ENCODE measurements around the gene RYR3.
A peak's percentile ranks its signal among the peaks of the same experiment; 100 is the strongest.

RYR3 gene

DNA sequence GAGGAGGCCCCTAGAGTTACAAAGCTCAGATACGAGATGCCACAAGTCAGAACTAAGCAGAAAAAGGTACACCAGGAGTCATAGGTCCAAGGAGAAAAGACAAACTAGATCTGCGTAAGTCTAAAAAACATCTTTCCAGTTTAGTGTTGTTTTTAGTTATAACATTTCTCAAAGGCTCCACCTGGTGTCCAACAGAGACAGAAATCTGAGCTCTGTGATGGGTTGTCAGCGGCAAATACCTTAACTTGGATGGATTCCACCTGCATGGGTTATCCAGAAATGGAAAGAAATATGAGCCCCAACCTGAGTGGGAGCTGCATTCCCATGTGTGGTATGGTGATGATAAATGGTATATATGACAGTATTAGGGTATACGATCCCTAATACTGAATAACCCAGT is 418.9 kb downstream of the RYR3 start:
- peak; percentile 14 for DNase-seq

- DNase-seq: no peak
Observed at GRCh38 chr15:33730815-33731214, 420.0 kb downstream of the RYR3 start.

GRCh38 chr15:33735143-33735542 is 424.4 kb downstream of the RYR3 start:
- DNase-seq: no peak

DNA sequence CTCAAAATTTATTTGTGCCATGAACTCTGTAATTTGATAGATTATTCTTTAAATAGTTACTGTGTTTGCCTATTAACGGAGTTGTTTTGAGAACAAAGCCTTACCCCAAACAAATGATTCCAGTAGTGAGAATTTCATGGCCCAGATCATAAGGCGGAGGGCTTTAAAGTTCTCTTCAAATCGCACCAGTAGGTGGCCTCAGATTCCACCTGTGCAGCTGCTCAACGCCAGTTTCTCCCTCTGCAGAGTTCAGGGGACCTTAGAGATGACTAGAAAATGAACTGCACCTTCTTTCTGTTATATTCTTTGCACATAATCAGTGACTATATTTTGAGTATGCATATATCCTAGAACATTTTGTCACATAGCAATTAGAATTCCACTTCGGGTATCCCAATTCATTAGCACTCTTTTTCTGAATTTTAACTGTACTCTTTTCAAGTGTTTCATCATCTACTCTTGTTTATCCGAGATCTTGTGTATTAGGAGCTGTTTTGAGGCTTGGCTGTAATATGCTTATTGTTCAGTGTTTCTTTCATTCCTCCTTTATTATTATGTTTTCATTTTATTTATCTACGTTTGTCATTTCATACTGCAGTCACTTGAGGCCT is 425.0 kb downstream of the RYR3 start:
- DNase-seq: peak; percentile 53

GRCh38 chr15:33737687-33738601 is 427.2 kb downstream of the RYR3 start:
- peak; percentile 24 for DNase-seq

- no peak for DNase-seq
Observed at GRCh38 chr15:33738941-33739664, 428.3 kb downstream of the RYR3 start.

DNA sequence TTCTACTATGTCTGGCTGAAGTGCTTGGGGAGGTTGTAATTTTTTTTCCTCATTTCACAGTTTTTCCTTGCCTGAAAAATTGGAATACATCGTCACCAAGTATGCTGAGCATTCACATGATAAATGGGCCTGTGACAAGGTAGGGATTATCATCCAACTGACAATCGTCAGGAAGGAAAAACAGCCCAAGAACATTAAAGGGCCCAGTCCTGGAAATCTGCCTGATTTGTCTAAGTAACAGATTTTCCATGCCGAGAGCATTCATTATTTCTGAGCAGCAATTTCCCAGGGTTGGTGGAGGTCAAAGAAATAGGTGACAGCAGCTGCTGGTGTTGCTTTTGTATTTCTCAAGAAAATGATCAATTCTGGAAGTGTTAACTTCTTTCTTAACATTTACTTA is 431.5 kb downstream of the RYR3 start:
- DNase-seq: no peak

GRCh38 chr15:33742800-33743199 is 432.0 kb downstream of the RYR3 start:
- DNase-seq: no peak

DNA sequence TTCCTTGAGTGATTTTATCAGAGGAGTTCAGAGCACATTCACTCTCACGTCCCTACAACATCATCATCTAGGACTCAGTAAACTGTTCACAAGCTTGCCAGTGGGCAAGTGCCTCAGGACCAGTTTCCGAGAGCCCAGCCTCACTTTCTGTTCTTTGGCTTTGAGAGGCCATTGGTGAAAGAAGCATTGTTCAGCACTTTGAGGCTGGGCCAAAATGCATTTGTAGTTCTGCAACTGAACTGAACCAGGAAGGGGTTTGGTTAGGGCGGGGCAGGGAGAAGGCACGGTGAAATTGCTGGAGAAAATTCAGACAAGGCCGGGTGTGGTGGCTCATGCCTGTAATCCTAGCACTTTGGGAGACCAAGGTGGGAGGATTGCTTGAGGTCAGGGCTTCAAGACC is 435.4 kb downstream of the RYR3 start:
- no peak for DNase-seq

- no peak for DNase-seq
Observed at GRCh38 chr15:33753012-33753411, 442.2 kb downstream of the RYR3 start.

GRCh38 chr15:33754242-33754641 is 443.5 kb downstream of the RYR3 start:
- no peak for DNase-seq

GRCh38 chr15:33756961-33757360 is 446.2 kb downstream of the RYR3 start:
- no peak for DNase-seq

DNA sequence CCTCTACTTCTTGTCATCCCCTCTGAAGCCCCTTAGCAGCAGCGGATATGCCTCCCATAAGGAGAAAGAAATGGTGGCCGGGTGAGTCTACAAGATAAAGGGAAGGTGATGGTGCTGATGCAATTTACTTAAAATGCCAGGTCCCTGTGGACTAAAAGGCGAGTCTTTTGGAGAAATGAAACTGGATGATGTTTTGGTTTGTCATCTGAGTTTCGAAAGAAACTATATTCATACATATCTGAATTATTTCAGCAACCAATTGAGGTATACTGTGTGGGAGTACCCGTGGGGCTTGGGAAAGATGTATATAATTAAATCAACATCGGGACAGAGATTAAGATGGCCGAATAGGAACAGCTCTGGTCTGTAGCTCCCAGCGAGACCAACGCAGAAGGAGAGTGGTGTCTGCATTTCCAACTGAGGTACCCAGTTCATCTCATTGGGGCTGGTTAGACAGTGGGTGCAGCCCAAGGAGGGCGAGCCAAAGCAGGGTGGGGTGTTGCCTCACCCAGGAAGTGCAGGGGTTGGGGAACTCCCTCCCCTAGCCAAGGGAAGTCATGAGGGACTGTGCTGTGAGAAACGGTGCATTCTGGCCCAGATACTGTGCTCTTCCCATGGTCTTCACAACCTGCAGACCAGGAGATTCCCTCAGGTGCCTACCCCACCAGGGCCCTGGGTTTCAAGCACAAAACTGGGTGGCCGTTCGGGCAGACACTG is 446.9 kb downstream of the RYR3 start:
- no peak for DNase-seq

DNA sequence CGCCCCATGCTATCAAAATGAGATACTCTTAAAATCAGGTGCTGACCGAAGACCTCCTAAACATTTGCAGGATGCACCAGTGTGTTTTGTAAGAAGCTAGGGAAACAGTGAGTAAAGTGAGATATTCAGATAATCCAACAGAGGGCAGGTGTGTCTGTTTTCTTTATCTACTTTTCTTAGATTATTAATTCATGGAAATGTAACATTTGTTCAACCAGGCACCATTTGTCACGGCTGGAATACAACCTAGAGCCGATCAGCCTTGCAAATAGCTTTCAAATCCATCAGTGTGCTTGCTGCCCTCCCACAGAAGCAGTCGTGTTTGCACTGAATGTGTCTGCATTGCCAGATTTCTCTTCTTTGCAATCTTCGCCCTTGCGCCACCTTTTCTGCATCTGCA is 455.6 kb downstream of the RYR3 start:
- no peak for DNase-seq

GRCh38 chr15:33768670-33769190 is 458.0 kb downstream of the RYR3 start:
- DNase-seq: no peak

- no peak for DNase-seq
Observed at GRCh38 chr15:33773969-33774368, 463.2 kb downstream of the RYR3 start.

DNA sequence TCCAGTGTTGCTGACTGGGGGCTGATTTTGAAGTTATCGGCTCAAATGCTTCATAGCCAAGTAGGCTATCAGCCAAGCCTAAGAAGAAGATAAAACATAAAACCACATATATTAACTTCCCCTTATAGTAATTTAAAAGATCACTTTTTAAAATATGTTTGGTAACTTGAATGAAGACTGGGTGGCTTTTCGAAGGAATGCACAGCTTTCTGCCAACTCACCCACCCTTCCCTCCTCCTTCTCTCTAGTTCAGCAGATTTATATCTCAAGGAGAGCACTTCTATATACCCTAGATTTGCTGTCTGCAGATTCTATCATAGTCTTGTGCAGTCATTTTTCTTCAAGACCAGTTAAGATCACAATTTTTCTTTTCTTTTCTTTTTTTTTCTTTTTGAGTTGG is 468.1 kb downstream of the RYR3 start:
- no peak for DNase-seq

DNA sequence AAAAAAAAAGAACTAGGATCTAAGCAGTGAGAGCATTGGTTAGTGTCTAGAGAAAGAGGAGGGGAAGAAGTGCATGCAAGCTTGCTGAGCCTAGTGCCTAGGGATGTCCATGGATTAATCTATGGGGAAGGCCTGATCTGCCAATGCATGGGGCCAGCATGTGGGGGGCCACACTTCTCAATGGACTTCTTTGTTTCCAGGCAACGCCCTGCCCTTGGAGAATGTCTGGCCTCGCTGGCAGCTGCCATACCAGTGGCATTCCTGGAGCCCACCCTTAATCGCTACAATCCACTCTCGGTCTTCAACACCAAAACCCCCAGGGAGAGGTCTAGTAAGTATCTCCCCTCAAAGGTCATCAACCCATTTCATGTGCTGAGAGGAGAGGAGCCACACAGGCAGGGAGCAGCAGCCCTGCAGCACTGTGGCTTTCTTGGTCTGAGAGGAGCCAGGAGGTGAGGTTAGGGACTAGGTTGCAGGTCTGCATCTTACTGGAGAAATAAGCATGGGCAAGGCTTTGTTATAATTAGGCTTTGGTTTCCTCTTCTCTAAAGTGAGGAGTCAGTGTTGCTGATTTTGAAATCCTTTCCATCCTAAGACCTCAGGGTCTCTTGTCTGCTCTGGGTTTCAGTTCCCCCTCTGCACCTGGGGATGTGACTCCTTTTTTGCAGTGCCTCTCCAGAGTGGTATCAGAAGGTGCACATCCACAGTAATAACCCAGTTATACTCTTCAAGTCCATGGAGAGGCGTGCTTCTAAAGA is 469.4 kb downstream of the RYR3 start:
- DNase-seq: no peak

GRCh38 chr15:33782966-33783365 is 472.2 kb downstream of the RYR3 start:
- no peak for DNase-seq

- DNase-seq: no peak
Observed at GRCh38 chr15:33785366-33785765, 474.6 kb downstream of the RYR3 start.

- peak; percentile 22 for DNase-seq
Observed at GRCh38 chr15:33788906-33789540, 478.3 kb downstream of the RYR3 start.

GRCh38 chr15:33794453-33794852 is 483.7 kb downstream of the RYR3 start:
- DNase-seq: no peak
